ENCODE measurements around the gene HMCN2. TPM values are rescaled to one million over a fixed set of nuclear protein-coding genes. Genes with fewer than 3 reads are reported as not detected.

The HMCN2 gene
- total RNA-seq, 1 donor from 2014 or later: under 0.01 TPM

- DNase-seq (ENCODE audit: low spot score in 2 of 2) (no peak), FAIRE-seq (no peak)
Measured at GRCh38 chr9:130476151-130476730, 210.7 kb downstream of the HMCN2 start.

GRCh38 chr9:130477564-130477963 is 212.0 kb downstream of the HMCN2 start:
- FAIRE-seq: no peak

GRCh38 chr9:130478152-130478551 is 212.6 kb downstream of the HMCN2 start:
- FAIRE-seq (no peak), DNase-seq (ENCODE audit: low spot score in 2 of 2) (no peak)

More at GRCh38 chr9:130477564-130477963, 212.0 kb downstream of the HMCN2 start:
- DNase-seq (ENCODE audit: low spot score in 2 of 2): no peak

GRCh38 chr9:130478736-130479575 is 213.4 kb downstream of the HMCN2 start:
- FAIRE-seq: no peak
- no peak for DNase-seq (ENCODE audit: low spot score in 2 of 2)

GRCh38 chr9:130479587-130479986 is 214.0 kb downstream of the HMCN2 start:
- DNase-seq (ENCODE audit: low spot score in 2 of 2) (no peak), FAIRE-seq (no peak)

- peak in 1 of 2 donors; percentile 42 for DNase-seq (ENCODE audit: low spot score in 2 of 2)
- FAIRE-seq: no peak
Measured at GRCh38 chr9:130480673-130481072, 215.1 kb downstream of the HMCN2 start.

GRCh38 chr9:130482463-130482862 is 216.9 kb downstream of the HMCN2 start:
- FAIRE-seq (no peak), DNase-seq (ENCODE audit: low spot score in 2 of 2) (no peak)

GRCh38 chr9:130483371-130483971 is 217.9 kb downstream of the HMCN2 start:
- DNase-seq (ENCODE audit: low spot score in 2 of 2) (no peak), FAIRE-seq (no peak)

Small RNAs within 50 kb of the gene (small RNA-seq; reads per million reads assigned to genes)
- gene RN7SL665P: not detected

Other genes starting within 250 kb of the HMCN2 start
- gene FNBP1, start 222.6 kb upstream of the HMCN2 start, total RNA-seq: 49.7 TPM
- 21.2 TPM for gene GPR107, start 211.9 kb upstream of the HMCN2 start, total RNA-seq
- gene NCS1, start 93.4 kb upstream of the HMCN2 start, total RNA-seq: 229 TPM
- 16.7 TPM for gene ASS1, start 179.2 kb downstream of the HMCN2 start, total RNA-seq

All from frontal cortex (tissue), 4 donors.